ENCODE measurements around the gene PRKCA.

- TF ChIP-seq CTCF (IDR thresholded peaks at IDR 0.05; ENCODE audit: low read depth, low read length, poor library complexity, severe bottlenecking) (no peak), EZH2phosphoT487 (IDR thresholded peaks at IDR 0.05; ENCODE audit: borderline replicate concordance, low read length) (no peak)
Observed at GRCh38 chr17:66634193-66634592, 331.8 kb downstream of the PRKCA start.

Measured in DOHH2 (cell line).